SH-SY5Y (cell line): ENCODE data around the gene RAB8A.

ENCODE experiments used
- GATA2 ChIP-seq: IDR thresholded peaks from 2 replicates; pipeline ENCODE4 v1.6.1; 2011; ENCODE audit warnings: mild to moderate bottlenecking, low read depth, low read length
- GATA3 ChIP-seq: IDR thresholded peaks from 2 replicates; pipeline ENCODE4 v1.6.1; 2011; ENCODE audit warnings: low read depth, mild to moderate bottlenecking, low read length, moderate library complexity

Gene RAB8A

DNA sequence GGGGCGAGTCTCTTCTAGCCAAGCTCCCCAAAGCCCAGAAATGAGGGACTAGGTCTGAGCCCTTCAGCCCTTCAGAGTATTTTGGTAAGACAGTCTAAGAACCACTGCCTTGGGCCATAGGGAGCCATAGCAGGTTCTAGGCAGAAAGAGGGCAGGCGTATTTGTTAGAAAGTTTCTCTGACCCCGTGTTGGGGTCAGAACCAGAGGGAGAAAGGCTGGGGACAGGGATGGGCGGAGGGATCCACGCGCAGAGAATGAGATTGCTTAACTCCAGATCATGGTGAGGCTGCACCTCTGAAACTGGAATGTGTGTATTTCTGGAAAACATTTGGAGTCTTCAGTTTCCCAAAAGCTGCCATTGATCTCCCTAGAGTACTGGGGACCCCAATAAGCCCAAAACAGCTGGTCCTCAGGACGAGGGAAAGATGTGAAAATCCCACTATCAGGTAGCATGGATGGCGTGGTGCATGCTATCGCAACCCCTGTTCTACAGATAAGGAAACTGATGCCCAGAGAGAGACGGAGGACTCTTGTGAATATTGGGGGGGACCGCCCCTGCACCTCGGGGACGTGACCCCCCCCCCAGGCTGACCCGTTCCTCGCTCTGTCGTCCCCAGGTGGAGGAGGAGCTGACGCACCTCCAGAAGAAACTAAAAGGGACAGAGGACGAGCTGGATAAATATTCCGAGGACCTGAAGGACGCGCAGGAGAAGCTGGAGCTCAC, 36.1 kb upstream of the RAB8A start:
- TF ChIP-seq GATA2 (no peak), GATA3 (no peak)

DNA sequence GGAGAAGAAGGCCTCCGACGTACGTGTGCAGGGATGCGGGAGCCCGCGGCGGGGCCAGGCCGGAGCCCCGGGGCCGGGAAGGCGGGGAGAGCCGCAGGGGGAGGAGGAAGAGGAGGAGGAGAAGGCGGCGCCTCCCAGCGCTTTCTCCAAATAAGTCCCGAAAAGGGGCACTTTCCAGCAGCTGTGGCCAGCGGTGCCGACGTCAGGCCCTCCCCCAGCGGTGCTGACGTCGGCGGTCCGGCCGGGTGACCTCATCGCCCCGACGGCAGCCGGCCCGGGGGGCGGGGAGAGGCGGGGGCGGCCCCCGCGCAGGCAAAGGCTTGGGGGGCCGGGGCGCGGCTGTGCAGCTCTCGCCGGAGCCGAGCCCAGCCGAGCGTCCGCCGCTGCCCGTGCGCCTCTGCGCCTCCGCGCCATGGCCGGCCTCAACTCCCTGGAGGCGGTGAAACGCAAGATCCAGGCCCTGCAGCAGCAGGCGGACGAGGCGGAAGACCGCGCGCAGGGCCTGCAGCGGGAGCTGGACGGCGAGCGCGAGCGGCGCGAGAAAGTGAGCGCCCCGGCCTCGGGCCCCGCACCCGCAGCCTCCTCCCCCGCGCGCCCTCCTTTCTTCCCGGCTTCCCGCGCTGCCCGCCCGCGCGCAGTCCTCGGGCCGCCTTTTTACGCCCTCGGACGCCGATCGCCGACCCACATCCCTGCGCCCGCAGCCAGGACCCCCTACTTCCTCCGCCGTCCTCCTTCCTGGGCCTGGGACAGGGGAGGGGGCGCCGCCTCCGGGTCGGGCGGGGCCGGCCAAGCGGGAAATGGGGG, 35.3 kb upstream of the RAB8A start, which contains the start of gene TPM4:
Gene TPM4 (plus strand): TSS at position 342 of the 804 bp plus-strand sequence. CDS start 71 bp downstream, at position 413.
- TF ChIP-seq GATA2 (no peak), GATA3 (no peak)

DNA sequence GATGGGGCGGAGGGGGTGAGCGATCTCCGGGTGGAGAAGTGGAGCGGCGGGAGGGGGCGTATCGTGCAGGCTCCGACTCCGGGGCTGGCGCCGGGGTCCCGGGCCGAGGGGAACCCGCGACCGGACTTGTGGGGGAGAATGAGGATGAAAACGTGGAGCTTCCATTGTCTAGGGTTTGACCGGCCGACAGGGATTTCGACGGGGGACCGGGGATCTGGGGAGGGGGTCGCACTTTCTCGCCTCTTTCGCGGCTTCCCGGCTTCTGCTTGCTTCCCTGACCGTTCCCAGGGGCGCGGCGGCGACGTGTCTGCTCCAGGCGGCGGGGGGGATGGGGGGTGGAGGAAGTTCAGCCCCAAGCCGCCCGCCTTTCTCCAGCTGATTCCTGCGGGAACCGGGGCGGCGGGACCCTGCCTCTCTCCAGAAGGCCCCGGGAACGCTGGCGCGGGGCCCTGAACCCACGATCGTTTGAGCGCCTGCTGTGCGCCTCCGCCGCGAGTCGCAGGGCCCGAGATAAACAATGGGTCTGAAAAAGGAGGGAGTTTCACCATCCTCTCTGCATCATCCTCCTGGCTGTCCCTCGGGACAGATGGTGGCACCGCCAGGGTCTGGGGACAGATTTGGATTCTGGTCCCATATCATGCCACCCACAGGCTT, 34.6 kb upstream of the RAB8A start:
- TF ChIP-seq GATA2 (no peak), GATA3 (no peak)

DNA sequence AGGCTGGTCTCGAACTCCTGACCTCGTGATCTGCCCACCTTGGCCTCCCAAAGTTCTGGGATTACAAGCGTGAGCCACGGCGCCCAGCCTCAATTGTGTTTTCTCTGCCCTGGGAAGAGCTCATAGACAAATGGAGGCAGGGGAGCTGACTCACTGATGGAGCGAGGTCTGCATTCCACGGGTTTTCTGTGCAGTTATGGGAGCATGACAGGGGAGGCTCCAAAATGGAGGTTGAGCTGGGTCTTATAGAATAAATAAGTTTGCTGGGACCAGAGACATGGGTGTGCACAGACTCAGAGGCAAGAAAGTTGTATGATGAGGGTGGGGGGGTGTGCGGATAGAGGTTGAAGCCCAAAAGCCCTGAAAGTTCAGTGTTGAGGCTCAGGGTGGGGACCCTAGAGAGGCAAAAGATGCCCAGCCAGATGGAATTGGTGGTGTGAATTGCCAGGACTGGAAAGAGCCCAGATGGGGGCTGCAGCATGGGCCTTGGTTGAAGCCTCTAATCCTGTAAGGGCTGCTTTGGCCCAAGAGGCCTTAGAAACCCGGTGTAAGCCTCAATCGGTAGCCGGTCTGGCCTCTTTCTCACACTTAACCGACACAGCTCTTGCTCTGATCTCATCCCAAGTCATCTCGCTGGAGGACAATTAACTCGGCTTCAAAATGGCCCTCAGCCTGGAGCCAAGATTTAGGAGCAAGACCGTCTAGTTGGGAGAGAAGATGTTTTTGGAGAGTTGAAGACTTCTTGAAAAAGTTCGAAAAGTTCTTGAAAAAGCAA, 33.5 kb upstream of the RAB8A start:
- no peak for TF ChIP-seq GATA2
- no peak for TF ChIP-seq GATA3

DNA sequence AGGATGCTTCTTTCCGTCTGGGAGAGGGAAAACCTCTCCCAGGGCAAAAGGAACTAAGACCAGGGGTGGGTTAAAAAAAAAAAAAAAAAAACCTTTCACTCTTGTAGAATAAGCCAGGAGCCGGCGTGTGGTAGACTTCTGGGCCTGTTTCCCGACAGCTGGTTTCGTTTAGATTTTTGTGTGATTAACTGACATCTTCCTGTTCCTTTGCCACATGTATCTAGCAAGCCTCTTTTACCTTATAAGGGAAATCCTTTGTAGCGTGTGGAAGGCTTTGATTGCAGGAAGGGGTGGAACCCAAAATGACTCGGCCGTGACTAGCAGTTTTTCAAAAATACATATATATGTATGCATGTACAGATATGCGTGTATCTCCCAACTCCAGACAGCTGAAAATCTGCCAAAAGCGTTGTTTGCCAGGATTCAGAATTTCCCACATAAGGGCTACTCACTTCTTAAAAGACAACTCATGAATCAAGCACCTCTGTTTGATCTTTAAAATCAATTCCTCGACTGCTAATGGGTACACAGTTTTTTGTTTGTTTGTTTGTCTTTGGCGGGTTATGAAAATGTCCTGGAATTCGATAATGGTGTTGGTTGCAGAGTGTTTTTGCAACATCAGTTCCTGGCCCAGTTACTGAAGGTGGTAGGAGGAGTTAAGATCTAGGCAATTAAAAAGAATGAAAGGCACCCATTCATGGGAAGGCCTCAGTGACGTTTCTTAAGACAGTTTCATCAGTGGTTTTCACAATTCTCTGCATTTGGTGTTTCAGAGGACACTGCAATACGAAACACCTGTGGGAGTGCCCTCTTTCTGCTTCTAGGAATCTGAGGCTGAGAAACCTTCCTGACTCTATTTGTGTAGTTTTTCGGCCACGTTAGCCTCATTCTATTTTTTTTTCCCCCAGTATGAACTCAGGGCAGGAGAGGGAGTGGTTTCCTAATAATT, 32.7 kb upstream of the RAB8A start:
- TF ChIP-seq GATA3 = no peak
- TF ChIP-seq GATA2 = peak; percentile 52; the same call in 1 of the 2 replicates

DNA sequence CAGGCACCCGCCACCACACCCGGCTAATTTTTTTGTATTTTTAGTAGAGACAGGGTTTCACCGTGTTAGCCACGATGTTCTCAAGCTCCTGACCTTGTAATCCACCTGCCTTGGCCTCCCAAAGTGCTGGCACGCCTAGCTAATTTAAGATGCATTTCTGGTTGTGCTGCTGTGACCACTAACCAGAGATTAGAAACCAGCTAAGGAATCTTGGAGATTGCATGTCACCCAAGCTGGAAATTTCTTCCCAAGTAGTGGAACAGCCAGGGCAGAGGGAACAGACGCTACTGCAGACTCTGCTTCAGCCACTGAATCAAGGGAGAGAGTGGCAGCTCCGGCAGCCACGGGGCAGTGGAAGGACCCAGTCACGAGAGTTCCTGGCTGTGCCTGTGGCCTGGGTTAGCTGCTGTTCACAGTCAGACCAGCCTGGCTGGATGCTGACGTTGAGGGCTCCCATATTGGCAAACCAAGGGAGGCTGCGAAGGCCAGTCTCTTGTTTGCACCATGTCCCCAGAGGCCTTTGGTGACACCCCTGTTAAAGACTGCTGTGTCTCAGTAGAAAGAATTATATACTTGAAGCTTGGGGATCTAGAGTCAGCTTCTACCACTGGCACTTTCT, 27.5 kb upstream of the RAB8A start:
- TF ChIP-seq GATA2 = no peak
- no peak for TF ChIP-seq GATA3

DNA sequence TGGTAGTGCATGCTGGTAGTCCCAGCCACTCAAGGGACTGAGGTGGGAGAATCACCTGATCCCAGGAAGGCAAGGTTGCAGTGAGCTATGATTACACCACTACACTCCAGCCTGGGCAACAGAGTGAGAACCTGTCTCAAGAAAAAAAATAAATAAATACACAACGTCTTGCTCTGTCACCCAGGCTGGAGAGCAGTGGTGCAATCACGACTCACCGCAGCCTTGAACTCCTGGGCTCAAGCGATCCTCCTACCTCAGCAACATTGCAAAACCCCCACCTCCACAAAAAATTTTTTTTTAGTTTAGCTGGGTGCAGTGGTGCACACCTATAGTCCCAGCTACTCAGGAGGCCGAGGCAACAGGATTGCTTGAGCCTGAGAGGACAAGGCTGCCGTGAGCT, 26.6 kb upstream of the RAB8A start:
- TF ChIP-seq GATA3 (no peak), GATA2 (no peak)

DNA sequence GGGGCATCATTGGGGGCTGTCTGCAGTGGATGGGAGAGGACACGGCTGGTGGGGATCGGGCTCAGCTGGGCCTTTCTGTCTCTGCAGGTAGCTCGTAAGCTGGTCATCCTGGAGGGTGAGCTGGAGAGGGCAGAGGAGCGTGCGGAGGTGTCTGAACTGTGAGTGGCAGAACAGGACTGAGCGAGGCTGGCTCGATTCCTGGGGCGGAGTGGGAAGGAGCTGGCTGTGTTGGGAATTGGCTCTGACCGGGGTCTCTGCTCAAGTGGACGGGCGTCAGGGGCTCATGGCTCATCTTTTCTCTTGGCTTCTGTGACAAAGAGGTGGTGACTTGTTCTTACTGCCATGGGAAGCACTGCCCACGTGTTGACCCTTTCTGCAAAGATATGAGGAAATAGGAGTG, 23.7 kb upstream of the RAB8A start:
- TF ChIP-seq GATA3 = no peak
- no peak for TF ChIP-seq GATA2

DNA sequence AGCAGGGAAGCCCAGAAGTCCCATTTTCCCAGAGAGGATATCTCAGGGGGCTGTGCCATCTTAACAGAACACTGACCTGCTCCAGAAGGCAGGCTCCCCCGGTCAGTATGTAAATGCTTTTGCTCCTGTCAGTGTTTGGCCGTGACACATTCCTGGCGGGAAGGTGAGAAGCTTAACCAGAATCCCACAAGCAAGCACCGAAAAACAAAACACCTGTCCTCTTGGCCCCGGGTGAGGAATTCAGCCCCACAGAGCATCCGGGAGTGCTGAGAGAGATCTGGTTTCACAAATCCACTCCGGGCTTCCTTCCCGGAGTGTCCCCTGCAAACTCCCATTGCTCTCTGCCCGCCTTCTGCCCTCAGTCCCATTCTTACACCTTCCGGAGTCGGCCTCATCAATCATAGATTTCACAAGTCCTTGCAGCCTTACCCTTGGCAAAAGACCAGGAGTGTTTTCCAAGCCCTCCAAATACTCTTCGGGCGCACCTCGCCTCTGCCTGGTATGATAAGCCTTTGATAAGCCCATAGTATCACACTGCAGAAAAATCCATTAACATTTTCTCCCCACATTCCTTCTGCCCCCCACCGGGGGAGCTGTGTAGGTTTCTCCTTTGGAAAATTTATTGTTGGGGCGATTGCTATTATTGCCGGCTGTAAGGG, 23.2 kb upstream of the RAB8A start:
- TF ChIP-seq GATA3 = no peak
- no peak for TF ChIP-seq GATA2

DNA sequence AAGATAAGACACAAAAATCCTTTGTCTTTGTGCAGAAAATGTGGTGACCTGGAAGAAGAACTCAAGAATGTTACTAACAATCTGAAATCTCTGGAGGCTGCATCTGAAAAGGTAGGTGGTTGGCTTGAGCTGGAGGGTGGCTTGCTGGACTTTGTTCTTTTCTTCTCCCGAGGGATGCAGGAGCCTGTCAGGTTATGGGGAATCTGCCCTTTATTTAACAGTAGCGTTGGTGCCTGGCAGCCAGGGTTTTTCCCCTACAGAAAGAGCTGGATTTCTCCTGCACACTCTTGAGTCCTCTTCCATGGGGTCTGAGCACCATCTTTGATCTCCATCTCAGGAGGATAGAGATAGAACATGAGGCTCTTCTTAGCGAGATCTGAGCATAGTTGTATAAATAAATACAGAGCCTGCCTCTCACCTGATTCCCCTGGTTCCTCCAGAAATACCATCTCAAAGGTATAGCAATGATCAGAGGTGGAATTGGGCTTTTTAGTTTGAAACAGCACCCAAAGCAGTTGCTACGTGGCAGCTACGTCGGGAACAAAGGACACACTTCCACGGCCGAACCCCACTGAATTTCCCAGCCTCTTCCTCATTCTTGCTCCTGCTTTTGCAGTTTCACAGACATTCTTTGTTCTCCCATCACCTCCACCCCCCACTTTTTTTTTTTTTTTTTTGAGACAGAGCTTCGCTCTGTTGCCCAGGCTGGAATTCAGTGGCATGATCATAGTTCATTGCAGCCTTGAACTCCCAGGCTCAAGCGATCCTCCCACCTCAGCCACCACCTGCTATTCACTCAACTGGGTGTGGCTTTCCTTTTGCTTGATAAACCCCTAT, 22.5 kb upstream of the RAB8A start:
- no peak for TF ChIP-seq GATA2
- no peak for TF ChIP-seq GATA3
